Mucosa of gallbladder (tissue), 1 donor: ENCODE measurements around the gene LYPLAL1. TPM values are rescaled to one million over a fixed set of nuclear protein-coding genes. Genes with fewer than 3 reads are reported as not detected.
"Not testable (repeated sequence)": the region's sequence is repeated elsewhere in the genome, so short reads cannot be mapped to it uniquely, and the experiment has no call there.

Experiments
- DNase-seq: peaks from one replicate; pipeline ENCODE4 v3.0.0-alpha.2; 2020; ENCODE audit warnings: low spot score
- total RNA-seq: library from RNA; stranded (reverse); gene quantifications from one replicate; pipeline ENCODE4 v1.2.1, GENCODE V29; 2021
- donor health status: DM: no; HTN: no; CAD: no.

Gene LYPLAL1
- total RNA-seq, 1 donor from 2014 or later, result 36.5 TPM

- no peak for DNase-seq
Observed at GRCh38 chr1:219163401-219163954, 10.2 kb upstream of the LYPLAL1 start.

DNA sequence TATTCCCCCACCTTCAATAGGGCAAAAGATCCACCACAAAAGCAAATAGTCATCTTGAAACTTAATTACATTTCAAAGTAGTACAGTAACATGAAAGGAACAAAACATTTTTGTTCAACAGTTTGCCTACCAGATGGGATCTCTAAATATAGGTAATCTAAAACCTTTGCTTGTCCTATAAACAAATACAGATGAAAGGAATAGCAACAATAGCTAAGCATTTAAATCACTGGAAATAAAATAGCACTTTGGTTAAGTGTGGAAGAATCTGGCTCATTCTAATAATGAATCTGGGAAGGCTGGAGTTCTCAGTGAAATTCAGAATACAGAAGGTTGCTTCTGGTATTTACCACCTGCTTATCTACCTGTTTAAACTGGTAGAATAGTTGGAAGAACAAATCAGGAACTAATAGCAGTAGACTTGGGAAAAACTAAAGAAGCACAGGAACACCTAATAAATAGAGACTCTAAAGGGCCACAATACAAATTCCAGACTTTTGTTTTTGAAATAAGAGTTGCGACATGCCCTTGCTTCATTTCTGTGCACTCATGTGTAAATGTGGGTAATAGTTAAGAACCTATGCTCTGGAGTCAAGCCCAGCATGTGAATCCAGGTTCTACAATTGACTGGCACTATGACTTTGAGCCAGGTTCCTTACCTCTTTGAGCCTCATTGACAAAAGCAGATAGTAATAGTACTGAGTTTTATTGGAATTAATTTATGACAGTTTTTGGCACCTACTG, 2.3 kb upstream of the LYPLAL1 start:
- DNase-seq, result no peak

GRCh38 chr1:219172821-219173220, 857 bp upstream of the LYPLAL1 start:
- no peak for DNase-seq

DNA sequence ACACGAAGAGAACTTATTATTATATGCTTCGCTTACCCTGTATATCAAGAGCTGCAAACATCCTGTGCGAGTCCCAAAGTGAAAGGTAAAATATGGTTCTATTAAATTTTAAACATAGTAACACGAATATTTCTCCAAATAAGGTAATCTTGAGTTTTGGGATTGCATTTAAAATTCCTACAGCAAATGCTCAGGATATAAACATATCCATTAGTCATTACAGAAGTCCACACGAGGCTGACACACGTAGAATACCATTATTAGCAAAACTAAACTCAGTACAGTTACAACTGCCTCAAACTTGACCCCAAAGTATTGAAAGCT, 282 bp upstream of the LYPLAL1 start:
- DNase-seq, result no peak

- DNase-seq, result peak; percentile 28
Observed at GRCh38 chr1:219174460-219175211, 958 bp downstream of the LYPLAL1 start.

GRCh38 chr1:219175212-219175564, 1.5 kb downstream of the LYPLAL1 start:
- no peak for DNase-seq

DNA sequence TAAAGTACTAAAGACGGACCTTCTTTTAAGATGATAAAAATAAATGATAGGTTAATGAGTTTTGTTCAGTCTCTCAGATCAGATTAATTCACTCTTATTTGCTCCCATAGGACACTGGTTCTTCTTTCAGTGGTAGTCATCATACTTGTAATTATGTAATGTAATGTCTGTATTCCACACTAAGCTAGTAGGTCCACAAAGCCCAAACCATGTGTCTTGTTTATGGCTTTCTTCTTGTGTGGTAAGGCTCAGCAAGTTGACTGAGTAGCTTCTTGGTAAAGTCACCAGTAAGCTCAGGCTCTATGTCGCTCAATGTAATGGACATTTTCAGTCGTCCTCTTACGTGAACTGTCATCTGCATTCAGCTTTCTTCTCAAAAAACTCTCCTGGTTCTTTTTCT, 2.5 kb downstream of the LYPLAL1 start:
- DNase-seq, result no peak

- DNase-seq, result no peak
Observed at GRCh38 chr1:219177363-219177762, 3.7 kb downstream of the LYPLAL1 start.

GRCh38 chr1:219177940-219178339, 4.3 kb downstream of the LYPLAL1 start:
- no peak for DNase-seq

- DNase-seq, result no peak
Observed at GRCh38 chr1:219179293-219179692, 5.6 kb downstream of the LYPLAL1 start.

- no peak for DNase-seq
Observed at GRCh38 chr1:219184337-219184736, 10.7 kb downstream of the LYPLAL1 start.

- DNase-seq, result no peak
Observed at GRCh38 chr1:219185486-219186117, 11.9 kb downstream of the LYPLAL1 start.

GRCh38 chr1:219188331-219188803, 14.7 kb downstream of the LYPLAL1 start:
- no peak for DNase-seq

GRCh38 chr1:219189021-219189824, 15.5 kb downstream of the LYPLAL1 start:
- no peak for DNase-seq

GRCh38 chr1:219189952-219190351, 16.3 kb downstream of the LYPLAL1 start:
- no peak for DNase-seq

- DNase-seq, result no peak
Observed at GRCh38 chr1:219190605-219191004, 16.9 kb downstream of the LYPLAL1 start.

- not testable (repeated sequence) for DNase-seq
Observed at GRCh38 chr1:219195833-219196232, 22.2 kb downstream of the LYPLAL1 start.

GRCh38 chr1:219201656-219202055, 28.0 kb downstream of the LYPLAL1 start:
- no peak for DNase-seq

GRCh38 chr1:219202567-219202966, 28.9 kb downstream of the LYPLAL1 start:
- DNase-seq, result no peak

DNA sequence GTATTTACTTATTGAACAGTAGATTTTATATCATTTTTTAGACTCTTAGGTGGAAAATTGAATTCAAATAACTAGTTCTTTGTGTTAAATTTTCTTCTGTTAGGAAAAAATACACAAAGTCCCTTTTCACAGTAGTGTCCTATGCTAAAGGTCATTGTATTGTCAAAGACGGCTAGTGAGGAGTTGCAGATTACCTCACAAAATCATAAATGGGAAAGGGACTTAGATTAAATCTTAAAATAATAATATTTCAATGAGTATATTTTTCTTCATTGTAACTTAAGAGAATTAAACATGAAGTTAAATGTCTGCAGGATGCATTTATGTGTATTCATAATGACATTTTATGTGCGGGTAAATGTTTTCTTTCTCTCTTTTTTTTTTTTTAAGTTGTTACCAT, 32.7 kb downstream of the LYPLAL1 start:
- DNase-seq, result no peak

DNA sequence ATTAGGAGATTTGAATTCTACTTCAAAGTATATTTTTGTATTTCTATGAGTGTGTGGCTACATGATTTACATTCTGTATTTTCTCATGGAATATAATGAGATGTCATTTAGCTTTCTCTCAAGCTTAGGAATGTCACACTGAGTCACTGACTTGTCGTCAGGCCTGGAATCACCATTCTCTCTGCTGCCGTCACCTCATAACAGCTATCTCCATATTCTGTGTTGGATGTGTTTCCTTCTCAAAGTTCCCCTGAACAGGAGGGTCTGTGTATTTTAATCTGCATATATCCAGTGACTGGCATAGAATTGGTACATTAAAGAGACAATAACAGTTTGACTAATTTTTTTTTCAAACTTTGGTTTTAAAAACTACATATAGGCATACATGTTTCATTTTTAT, 35.9 kb downstream of the LYPLAL1 start:
- no peak for DNase-seq

GRCh38 chr1:219210067-219210466, 36.4 kb downstream of the LYPLAL1 start:
- no peak for DNase-seq
